H9 (cell line): ENCODE data around the gene PDE3A. TPM values are rescaled to one million over a fixed set of nuclear protein-coding genes. Genes with fewer than 3 reads are reported as not detected.

Experiments
- DNase-seq: peaks from one replicate; pipeline ENCODE4 v3.0.0-alpha.2; 2017
- H2AFZ ChIP-seq: one replicate; pipeline ENCODE4 v1.6.1; 2013; ENCODE audit warnings: mild to moderate bottlenecking, low read length, control low read depth, moderate library complexity
- H2AK5ac ChIP-seq: 2 replicates; pipeline ENCODE4 v1.6.1; 2013; ENCODE audit warnings: low read length, control low read depth, mixed read lengths; ENCODE audit not compliant: insufficient read length
- H2BK120ac ChIP-seq: one replicate; pipeline ENCODE4 v1.6.1; 2013; ENCODE audit warnings: low read depth, mild to moderate bottlenecking, low read length, control low read depth, inconsistent platforms; ENCODE audit not compliant: poor library complexity, severe bottlenecking
- H2BK12ac ChIP-seq: 2 replicates; pipeline ENCODE4 v1.6.1; 2013; ENCODE audit warnings: low read length, control low read depth, mixed read lengths, low read depth; ENCODE audit not compliant: insufficient read length
- H2BK15ac ChIP-seq: 2 replicates; pipeline ENCODE4 v1.6.1; 2013; ENCODE audit warnings: low read depth, low read length, control low read depth
- H2BK20ac ChIP-seq: one replicate; pipeline ENCODE4 v1.6.1; 2013; ENCODE audit warnings: low read depth, mild to moderate bottlenecking, low read length, control low read depth, inconsistent platforms; ENCODE audit not compliant: poor library complexity, severe bottlenecking
- H2BK5ac ChIP-seq: 2 replicates; pipeline ENCODE4 v1.6.1; 2013; ENCODE audit warnings: low read length, control low read depth, mixed read lengths; ENCODE audit not compliant: insufficient read length
- H3K14ac ChIP-seq: 2 replicates; pipeline ENCODE4 v1.6.1; 2013; ENCODE audit warnings: low read length, control low read depth; ENCODE audit not compliant: insufficient read depth
- H3K18ac ChIP-seq: 2 replicates; pipeline ENCODE4 v1.6.1; 2013; ENCODE audit warnings: low read depth, mild to moderate bottlenecking, mixed read lengths, low read length, control low read depth; ENCODE audit not compliant: insufficient read length
- H3K23ac ChIP-seq: 2 replicates; pipeline ENCODE4 v1.6.1; 2013; ENCODE audit warnings: low read length, control low read depth, mixed read lengths, low read depth; ENCODE audit not compliant: insufficient read length
- H3K23me2 ChIP-seq: 2 replicates; pipeline ENCODE4 v1.6.1; 2013; ENCODE audit warnings: low read depth, mild to moderate bottlenecking, mixed read lengths, low read length, control low read depth; ENCODE audit not compliant: insufficient read length, poor library complexity, severe bottlenecking
- H3K27ac ChIP-seq: 2 replicates; pipeline ENCODE4 v1.5.1; 2013; ENCODE audit warnings: low read length, control low read depth, mixed read lengths, low read depth; ENCODE audit not compliant: insufficient read length
- H3K27me3 ChIP-seq: 2 replicates; pipeline ENCODE4 v1.6.1; 2013; ENCODE audit warnings: low read length, control low read depth, inconsistent platforms; ENCODE audit not compliant: insufficient read depth
- H3K4ac ChIP-seq: 2 replicates; pipeline ENCODE4 v1.6.1; 2013; ENCODE audit warnings: low read depth, mild to moderate bottlenecking, control low read depth, inconsistent platforms, low read length, moderate library complexity
- H3K4me1 ChIP-seq: 2 replicates; pipeline ENCODE4 v1.6.1; 2013; ENCODE audit warnings: low read length, control low read depth, inconsistent platforms; ENCODE audit not compliant: insufficient read depth
- H3K4me2 ChIP-seq: 2 replicates; pipeline ENCODE4 v1.6.1; 2013; ENCODE audit warnings: low read length, control low read depth, mixed read lengths; ENCODE audit not compliant: insufficient read length, insufficient read depth
- H3K56ac ChIP-seq: 2 replicates; pipeline ENCODE4 v1.6.1; 2013; ENCODE audit warnings: low read depth, mild to moderate bottlenecking, mixed read lengths, low read length, control low read depth; ENCODE audit not compliant: insufficient read length
- H3K79me1 ChIP-seq: 2 replicates; pipeline ENCODE4 v1.6.1; 2013; ENCODE audit warnings: low read depth, mild to moderate bottlenecking, moderate library complexity, low read length, control low read depth, inconsistent platforms; ENCODE audit not compliant: insufficient read depth, poor library complexity, severe bottlenecking
- H3K79me2 ChIP-seq: 2 replicates; pipeline ENCODE4 v1.6.1; 2013; ENCODE audit warnings: low read length, control low read depth, inconsistent platforms; ENCODE audit not compliant: insufficient read depth
- H3K9ac ChIP-seq: 2 replicates; pipeline ENCODE4 v1.6.1; 2013; ENCODE audit warnings: low read length, control low read depth, mixed read lengths; ENCODE audit not compliant: insufficient read length; ENCODE audit errors: extremely low read depth
- H3K9me3 ChIP-seq: one replicate; pipeline ENCODE4 v1.6.1; 2013; ENCODE audit warnings: low read depth, low read length, inconsistent platforms; ENCODE audit not compliant: control insufficient read depth
- H3T11ph ChIP-seq: one replicate; pipeline ENCODE4 v1.6.1; 2013; ENCODE audit warnings: mild to moderate bottlenecking, low read length, control low read depth, inconsistent platforms
- H4K20me1 ChIP-seq: one replicate; pipeline ENCODE4 v1.6.1; 2013; ENCODE audit not compliant: control insufficient read depth, insufficient read length, insufficient read depth
- H4K5ac ChIP-seq: 2 replicates; pipeline ENCODE4 v1.6.1; 2013; ENCODE audit warnings: low read depth, mild to moderate bottlenecking, mixed read lengths, low read length, control low read depth; ENCODE audit not compliant: insufficient read length
- H4K8ac ChIP-seq: replicated peaks from 2 replicates; pipeline ENCODE4 v1.6.1; 2013; ENCODE audit warnings: low read length, control low read depth, mixed read lengths, low read depth; ENCODE audit not compliant: insufficient read length
- H4K91ac ChIP-seq: 2 replicates; pipeline ENCODE4 v1.6.1; 2013; ENCODE audit warnings: low read depth, mild to moderate bottlenecking, moderate library complexity, mixed read lengths, low read length, control low read depth; ENCODE audit not compliant: insufficient read length
- H3K27ac Mint-ChIP-seq, 3 experiments: 2 replicates in 2 of 3; 3 replicates in 1 of 3; pipeline ENCODE4 v1.8.0; 2020 to 2021; ENCODE audit warnings: mixed read lengths in 3 of 3, mild to moderate bottlenecking in 1 of 3, moderate library complexity in 1 of 3
- H3K27me3 Mint-ChIP-seq: 2 replicates; pipeline ENCODE4 v1.8.0; 2021; ENCODE audit warnings: low read depth, mild to moderate bottlenecking, moderate library complexity, mixed read lengths
- H3K36me3 Mint-ChIP-seq, 3 experiments: 2 replicates in 2 of 3; 3 replicates in 1 of 3; pipeline ENCODE4 v1.8.0; 2020 to 2021; ENCODE audit warnings: low read depth in 3 of 3, mixed read lengths in 3 of 3; ENCODE audit not compliant: insufficient read depth in 1 of 3
- H3K4me1 Mint-ChIP-seq, 2 experiments: 2 replicates each; pipeline ENCODE4 v1.8.0; 2020; ENCODE audit warnings: mixed read lengths in 2 of 2
- H3K4me3 Mint-ChIP-seq, 2 experiments: 2 replicates in 1 of 2; 3 replicates in 1 of 2; pipeline ENCODE4 v1.8.0; 2020 to 2021; ENCODE audit warnings: mild to moderate bottlenecking in 2 of 2, mixed read lengths in 2 of 2, moderate library complexity in 1 of 2
- H3K9me3 Mint-ChIP-seq, 2 experiments: 2 replicates in 1 of 2; 3 replicates in 1 of 2; pipeline ENCODE4 v1.8.0; 2020; ENCODE audit warnings: mild to moderate bottlenecking in 2 of 2, mixed read lengths in 2 of 2, moderate library complexity in 1 of 2
- WGBS: extraction: QIAGEN DNeasy Blood & Tissue Kit; methylation state at CpG from one replicate; pipeline ENCODE4 v1.1.7; 2013; ENCODE audit warnings: missing lambda C conversion rate, low lambda C conversion rate, mixed read lengths; ENCODE audit not compliant: insufficient read length; ENCODE audit errors: extremely low coverage; 5-methylcytosine and 5-hydroxymethylcytosine counted together
- total RNA-seq: library from RNA; stranded (reverse); gene quantifications from 2 replicates; pipeline ENCODE4 v1.2.1, GENCODE V29; 2021
- TF ChIP-seq, protein P1 (sequence below): fragments of 200-600 bp; sonication (generic); conservative IDR thresholded peaks from 3 replicates; pipeline ENCODE4 v1.8.0; 2021; ENCODE audit warnings: antibody characterized with exemption, mild to moderate bottlenecking

Gene PDE3A
- total RNA-seq, 1 experiment from 2014 or later = 3.0 TPM

DNA sequence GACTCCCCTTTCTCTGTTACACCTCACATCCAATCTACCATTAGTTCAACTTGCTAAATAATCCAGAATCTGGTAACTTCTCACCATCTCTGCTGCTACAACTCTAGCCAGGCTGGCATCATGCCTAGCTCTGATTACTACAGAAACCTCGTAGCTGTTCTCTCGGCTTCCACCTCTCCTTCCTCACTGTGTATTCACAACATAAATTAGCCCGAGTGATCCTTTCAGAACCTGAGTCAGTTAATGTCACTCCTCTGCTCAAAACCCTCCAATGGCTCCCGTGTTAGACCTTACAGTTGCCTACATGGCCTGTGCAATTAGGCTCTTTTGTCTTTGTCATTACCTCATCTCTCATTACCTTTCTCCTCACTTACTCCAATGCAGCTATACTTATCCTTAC, 139.4 kb downstream of the PDE3A start:
- Histone ChIP-seq H3K9me3 (no peaks in the 10 kb centered on the region), H3K23ac (no peak overlapping the region), H4K20me1 (no peaks in the 10 kb centered on the region), H4K91ac (no peak overlapping the region), H3T11ph (no peak overlapping the region), H4K8ac (no peak overlapping the region), H3K4me2 (no peak overlapping the region), H2AK5ac (no peak overlapping the region), H2BK5ac (no peak overlapping the region), H2BK120ac (no peak overlapping the region), H3K56ac (no peak overlapping the region), H3K79me1 (no peaks in the 10 kb centered on the region), H3K4me1 (no peaks in the 10 kb centered on the region), H3K79me2 (no peaks in the 10 kb centered on the region), H3K14ac (no peak overlapping the region), H3K27ac (no peak overlapping the region), H3K18ac (no peak overlapping the region), H4K5ac (no peak overlapping the region), H3K4ac (no peak overlapping the region), H2AFZ (no peak overlapping the region), H2BK12ac (no peak overlapping the region), H3K27me3 (no peaks in the 10 kb centered on the region), H2BK15ac (no peak overlapping the region), H3K23me2 (no peaks in the 10 kb centered on the region), H2BK20ac (no peak overlapping the region), H3K9ac (no peak overlapping the region)
- WGBS = no CpG with 5 or more reads among the region's 4 CpGs
- Mint-ChIP-seq H3K9me3 (no peaks in the 10 kb centered on the region), H3K4me1 (no peaks in the 10 kb centered on the region), H3K36me3 (no peaks in the 10 kb centered on the region), H3K27me3 (no peaks in the 10 kb centered on the region), H3K27ac (peak overlapping the region in 2 of 3 experiments; percentile 0 to 2; a peak in 3 of 7 replicates), H3K4me3 (no peak overlapping the region; a peak in 1 of 5 replicates)
- DNase-seq = no peak
- TF ChIP-seq, protein P1, sequence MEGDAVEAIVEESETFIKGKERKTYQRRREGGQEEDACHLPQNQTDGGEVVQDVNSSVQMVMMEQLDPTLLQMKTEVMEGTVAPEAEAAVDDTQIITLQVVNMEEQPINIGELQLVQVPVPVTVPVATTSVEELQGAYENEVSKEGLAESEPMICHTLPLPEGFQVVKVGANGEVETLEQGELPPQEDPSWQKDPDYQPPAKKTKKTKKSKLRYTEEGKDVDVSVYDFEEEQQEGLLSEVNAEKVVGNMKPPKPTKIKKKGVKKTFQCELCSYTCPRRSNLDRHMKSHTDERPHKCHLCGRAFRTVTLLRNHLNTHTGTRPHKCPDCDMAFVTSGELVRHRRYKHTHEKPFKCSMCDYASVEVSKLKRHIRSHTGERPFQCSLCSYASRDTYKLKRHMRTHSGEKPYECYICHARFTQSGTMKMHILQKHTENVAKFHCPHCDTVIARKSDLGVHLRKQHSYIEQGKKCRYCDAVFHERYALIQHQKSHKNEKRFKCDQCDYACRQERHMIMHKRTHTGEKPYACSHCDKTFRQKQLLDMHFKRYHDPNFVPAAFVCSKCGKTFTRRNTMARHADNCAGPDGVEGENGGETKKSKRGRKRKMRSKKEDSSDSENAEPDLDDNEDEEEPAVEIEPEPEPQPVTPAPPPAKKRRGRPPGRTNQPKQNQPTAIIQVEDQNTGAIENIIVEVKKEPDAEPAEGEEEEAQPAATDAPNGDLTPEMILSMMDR = no peak
